Stimulated activated CD4-positive, alpha-beta T cell treated with anti-CD3 and anti-CD28 coated beads, Interleukin-12 subunit alpha, Interleukin-12 subunit beta, amount 100 ng/mL, for 4 hours (primary cell): ENCODE results near the gene SMYD2.
"Not testable (repeated sequence)": the region's sequence is repeated elsewhere in the genome, so short reads cannot be mapped to it uniquely, and the experiment has no call there.

ENCODE experiments used
- DNase-seq: peaks from one replicate; pipeline ENCODE4 v3.0.0-alpha.2; 2020

The SMYD2 gene

GRCh38 chr1:214271995-214272731 lies 8.8 kb upstream of the SMYD2 start:
- DNase-seq: no peak

- no peak for DNase-seq
Observed at GRCh38 chr1:214272964-214273533, 7.9 kb upstream of the SMYD2 start.

GRCh38 chr1:214275700-214276099 lies 5.3 kb upstream of the SMYD2 start:
- DNase-seq: not testable (repeated sequence)

GRCh38 chr1:214276786-214277185 lies 4.2 kb upstream of the SMYD2 start:
- no peak for DNase-seq

- no peak for DNase-seq
Observed at GRCh38 chr1:214277704-214278635, 3.0 kb upstream of the SMYD2 start.

GRCh38 chr1:214280386-214281020 lies 456 bp upstream of the SMYD2 start:
- no peak for DNase-seq

GRCh38 chr1:214281720-214282629 lies 1.0 kb downstream of the SMYD2 start:
- DNase-seq: no peak

- DNase-seq: no peak
Observed at GRCh38 chr1:214282630-214283242, 1.8 kb downstream of the SMYD2 start.

GRCh38 chr1:214285610-214286440 lies 4.9 kb downstream of the SMYD2 start:
- DNase-seq: no peak

GRCh38 chr1:214287884-214288283 lies 6.9 kb downstream of the SMYD2 start:
- no peak for DNase-seq

GRCh38 chr1:214289574-214290272 lies 8.8 kb downstream of the SMYD2 start:
- no peak for DNase-seq

GRCh38 chr1:214290424-214291037 lies 9.6 kb downstream of the SMYD2 start:
- no peak for DNase-seq

GRCh38 chr1:214292322-214292721 lies 11.4 kb downstream of the SMYD2 start:
- no peak for DNase-seq

- DNase-seq: no peak
Observed at GRCh38 chr1:214295934-214296333, 15.0 kb downstream of the SMYD2 start.

GRCh38 chr1:214296860-214297745 lies 16.1 kb downstream of the SMYD2 start:
- no peak for DNase-seq

GRCh38 chr1:214300149-214300780 lies 19.3 kb downstream of the SMYD2 start:
- no peak for DNase-seq

- DNase-seq: no peak
Observed at GRCh38 chr1:214301526-214301925, 20.6 kb downstream of the SMYD2 start.
